ENCODE results near the gene SMARCC1. TPM values are rescaled to one million over a fixed set of nuclear protein-coding genes. Genes with fewer than 3 reads are reported as not detected.

SMARCC1 gene
- total RNA-seq, 1 experiment from 2014 or later = 130 TPM

- Histone ChIP-seq H2AFZ (no peak overlapping the region), H3F3A (ENCODE audit: insufficient read depth, low read depth) (peaks cover 9% of the 10 kb centered on the region), H3K36me3 (ENCODE audit: low read depth) (no peaks in the 10 kb centered on the region), H3K9me2 (ENCODE audit: insufficient read depth) (no peaks in the 10 kb centered on the region), H3K4me1 (replicated peaks; ENCODE audit: insufficient read depth) (no peaks in the 10 kb centered on the region), H4K20me1 (ENCODE audit: insufficient read depth) (no peaks in the 10 kb centered on the region; the same call in 1 of the 2 replicates), H3K9me3 (ENCODE audit: insufficient read depth, low read depth) (no peaks in the 10 kb centered on the region), H3K4me3 (no peak overlapping the region), H3K27me3 (ENCODE audit: insufficient read depth, low read depth) (no peaks in the 10 kb centered on the region), H3K27ac (no peak overlapping the region), H3K79me2 (ENCODE audit: low read depth) (no peaks in the 10 kb centered on the region), H3K4me2 (no peak overlapping the region)
- POLR2A ChIA-PET (ENCODE audit: unreplicated experiment) = interaction anchor here (0.7 kb wide), 1 partner anchor 34 kb away, joined by 5 read pairs; no protein-coding TSS in a partner anchor
- intact Hi-C loops (cut with micrococcal nuclease; ENCODE audit: unreplicated experiment) = no loop called here
- no peak for TF ChIP-seq CTCF (conservative IDR thresholded peaks at IDR 0.05)
- TF ChIP-seq EZH2 (IDR thresholded peaks at IDR 0.05; ENCODE audit: low read depth) = no peak
- CTCF ChIA-PET = no interaction called here
- no TSS peak for BruUV-seq (replicated peaks)
- DNase-seq = no peak
Measured at GRCh38 chr3:47581422-47581821, 200.3 kb downstream of the SMARCC1 start.

DNA sequence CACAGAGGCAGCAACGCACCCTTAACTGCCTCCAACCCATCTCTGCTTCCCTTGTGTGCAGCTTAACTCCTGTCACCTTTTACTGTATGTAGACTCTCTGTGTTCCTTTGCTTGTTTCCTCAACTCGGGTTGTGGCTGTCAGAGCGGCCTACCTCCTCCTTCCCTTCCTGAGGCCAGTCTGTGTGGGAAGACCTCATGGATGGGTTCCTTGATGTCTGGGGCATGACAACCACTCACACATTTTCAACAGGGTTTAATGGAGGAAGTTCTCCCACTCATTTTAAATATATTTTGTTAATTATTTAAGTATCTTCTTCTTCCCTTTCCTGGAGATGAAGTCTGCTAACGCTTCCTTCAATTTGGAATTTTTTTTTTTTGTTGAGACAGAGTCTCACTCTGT lies 201.2 kb downstream of the SMARCC1 start:
- Histone ChIP-seq H4K20me1 (ENCODE audit: insufficient read depth) (no peaks in the 10 kb centered on the region), H3K4me3 (no peak overlapping the region), H3K4me1 (replicated peaks; ENCODE audit: insufficient read depth) (no peaks in the 10 kb centered on the region), H3K27me3 (ENCODE audit: insufficient read depth, low read depth) (no peaks in the 10 kb centered on the region), H3F3A (ENCODE audit: insufficient read depth, low read depth) (peaks cover 9% of the 10 kb centered on the region), H3K9me2 (ENCODE audit: insufficient read depth) (no peaks in the 10 kb centered on the region), H3K9me3 (ENCODE audit: insufficient read depth, low read depth) (no peaks in the 10 kb centered on the region), H3K79me2 (ENCODE audit: low read depth) (no peaks in the 10 kb centered on the region), H2AFZ (no peak overlapping the region), H3K4me2 (no peak overlapping the region), H3K36me3 (ENCODE audit: low read depth) (no peaks in the 10 kb centered on the region), H3K27ac (no peak overlapping the region)
- CTCF ChIA-PET = no interaction called here
- BruUV-seq (replicated peaks) = no TSS peak
- no peak for DNase-seq
- POLR2A ChIA-PET (ENCODE audit: unreplicated experiment) = no interaction called here
- TF ChIP-seq EZH2 (IDR thresholded peaks at IDR 0.05; ENCODE audit: low read depth) = no peak
- no peak for TF ChIP-seq CTCF (conservative IDR thresholded peaks at IDR 0.05)
- intact Hi-C loops (cut with micrococcal nuclease; ENCODE audit: unreplicated experiment) = no loop called here

DNA sequence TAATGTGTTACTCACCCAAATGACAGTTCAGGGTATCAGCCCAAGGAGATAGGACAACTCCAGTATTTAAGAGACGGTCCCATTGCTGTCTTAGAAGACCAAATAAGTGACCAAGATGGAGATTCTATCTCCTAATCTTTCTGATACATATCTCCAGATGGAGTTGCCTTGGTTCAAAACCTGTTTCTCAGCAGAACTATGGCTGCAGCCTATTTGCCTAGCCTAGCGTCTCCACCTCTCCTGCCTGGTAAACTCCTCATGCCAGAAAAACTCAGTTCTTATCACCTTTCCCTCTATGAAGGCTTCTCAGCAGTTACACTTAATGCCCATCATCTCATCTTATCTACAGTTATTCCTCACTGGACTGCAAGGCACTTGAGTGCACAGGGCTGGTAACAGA lies 201.8 kb downstream of the SMARCC1 start:
- POLR2A ChIA-PET (ENCODE audit: unreplicated experiment) = no interaction called here

More for the DNA sequence above, 201.8 kb downstream of the SMARCC1 start:
- BruUV-seq (replicated peaks) = no TSS peak
- H3F3A ChIP-seq (ENCODE audit: insufficient read depth, low read depth) = peaks cover 9% of the 10 kb centered on the region
- H3K79me2 ChIP-seq (ENCODE audit: low read depth) = no peaks in the 10 kb centered on the region
- no peaks in the 10 kb centered on the region for H3K36me3 ChIP-seq (ENCODE audit: low read depth)
- no peak overlapping the region for H3K4me2 ChIP-seq
- H3K4me1 ChIP-seq (replicated peaks; ENCODE audit: insufficient read depth) = no peaks in the 10 kb centered on the region
- H4K20me1 ChIP-seq (ENCODE audit: insufficient read depth) = no peaks in the 10 kb centered on the region
- H3K4me3 ChIP-seq = no peak overlapping the region
- no peak overlapping the region for H2AFZ ChIP-seq
- no peaks in the 10 kb centered on the region for H3K9me3 ChIP-seq (ENCODE audit: insufficient read depth, low read depth)
- intact Hi-C loops (cut with micrococcal nuclease; ENCODE audit: unreplicated experiment) = no loop called here
- H3K27me3 ChIP-seq (ENCODE audit: insufficient read depth, low read depth) = no peaks in the 10 kb centered on the region
- H3K9me2 ChIP-seq (ENCODE audit: insufficient read depth) = no peaks in the 10 kb centered on the region
- DNase-seq = no peak
- CTCF ChIA-PET = no interaction called here
- no peak overlapping the region for H3K27ac ChIP-seq
- TF ChIP-seq EZH2 (IDR thresholded peaks at IDR 0.05; ENCODE audit: low read depth) (no peak), CTCF (conservative IDR thresholded peaks at IDR 0.05) (no peak)

Measured in PC-9 (cell line).